Right ventricle myocardium superior (tissue), 1 donor: Measurements from ENCODE around the gene BMI1. TPM values are rescaled to one million over a fixed set of nuclear protein-coding genes. Genes with fewer than 3 reads are reported as not detected.

ENCODE experiments used
- total RNA-seq: library from RNA; stranded (reverse); fragmentation: NEBNext Ultra II Directional; extraction: Animal tissue kit (Norgen Biotek cat#: 25700); gene quantifications from one replicate; pipeline ENCODE4 v1.2.1, GENCODE V29; 2021
- donor health status: DM: no; HTN: yes; CAD: no; lungs with severe emphysema.

The BMI1 gene
- total RNA-seq, 1 donor from 2014 or later, result 36.5 TPM

Other genes with a start within 250 kb of the BMI1 start
- gene EBLN1, start 103.1 kb upstream of the BMI1 start, total RNA-seq, result not detected
- gene COMMD3, start 4.7 kb upstream of the BMI1 start, total RNA-seq, result 87.0 TPM
- gene SPAG6, start 24.4 kb downstream of the BMI1 start, total RNA-seq, result not detected